Epithelial cell of alveolus of lung (primary cell): ENCODE measurements around the gene ADGRL4. TPM values are rescaled to one million over a fixed set of nuclear protein-coding genes. Genes with fewer than 3 reads are reported as not detected.

Experiments
- total RNA-seq: library from RNA; depleted of rRNA; stranded (reverse); fragments of >200 nt; gene quantifications from 2 replicates; pipeline ENCODE4 v1.2.1, GENCODE V29; 2015

ADGRL4 gene
- total RNA-seq: 3.8 and 22.1 TPM in 2 replicates

DNA sequence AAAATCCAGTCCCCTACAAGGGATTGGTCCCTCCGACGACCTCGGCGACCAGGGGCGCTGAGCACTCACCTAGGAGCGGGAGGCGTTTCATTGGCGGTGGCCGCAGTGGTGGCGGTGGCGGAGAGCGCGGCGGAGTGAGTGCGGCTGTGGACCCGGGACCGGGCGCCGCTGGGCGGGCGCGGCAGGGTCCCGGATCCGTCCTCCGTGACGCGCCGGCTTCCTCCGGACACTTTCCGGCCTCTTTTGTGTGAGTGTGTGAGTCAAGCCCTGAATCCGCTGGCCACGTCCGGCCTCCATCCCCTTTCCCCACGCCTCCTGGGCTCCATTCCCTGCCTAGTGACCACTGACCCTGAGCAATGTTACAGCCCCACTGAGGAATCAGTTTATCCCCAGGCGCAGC lies at the start of gene ADGRL4:
Gene ADGRL4 (minus strand): TSS at position 167 of the 400 bp plus-strand sequence. CDS start 76 bp downstream, at position 91.

